Right ventricle myocardium superior (tissue), 1 donor: ENCODE results near the gene DKK3. TPM values are rescaled to one million over a fixed set of nuclear protein-coding genes. Genes with fewer than 3 reads are reported as not detected.

ENCODE experiments used
- ATAC-seq: fragments of 200-7000 bp; cut with Tn5 transposase; one replicate; pipeline ENCODE4 v1.9.1; 2020; ENCODE audit warnings: mild to moderate bottlenecking; ENCODE audit not compliant: poor library complexity
- DNase-seq: peaks from one replicate; pipeline ENCODE4 v3.0.0-alpha.2; 2020
- intact Hi-C: fragments of 100-400 bp; cut with DNase I; formaldehyde crosslinking; loops from one replicate; pipeline ENCODE4 v1.11.2; 2022
- total RNA-seq: library from RNA; stranded (reverse); fragmentation: NEBNext Ultra II Directional; extraction: Animal tissue kit (Norgen Biotek cat#: 25700); gene quantifications from one replicate; pipeline ENCODE4 v1.2.1, GENCODE V29; 2021
- donor health status: DM: no; HTN: yes; CAD: no; lungs with severe emphysema.

Gene DKK3
- total RNA-seq, 1 donor from 2014 or later = 520 TPM

GRCh38 chr11:12008790-12009616, 577 bp upstream of the DKK3 start:
- intact Hi-C loops = loop anchor here (5.0 kb wide), 1 partner anchor 42 kb away; no protein-coding TSS in a partner anchor
- ATAC-seq (peak; percentile 83), DNase-seq (peak; percentile 71)

GRCh38 chr11:12007230-12007593, 1.2 kb downstream of the DKK3 start:
- intact Hi-C loops = loop anchor here (5.0 kb wide), 1 partner anchor 40 kb away; no protein-coding TSS in a partner anchor
- DNase-seq (no peak), ATAC-seq (no peak)

- ATAC-seq = no peak
- intact Hi-C loops = loop anchor here (5.0 kb wide), 1 partner anchor 39 kb away; no protein-coding TSS in a partner anchor
- no peak for DNase-seq
These were observed 1.7 kb downstream of the DKK3 start for GRCh38 chr11:12006552-12007229.

- intact Hi-C loops = loop anchor here (5.0 kb wide), 1 partner anchor 38 kb away; no protein-coding TSS in a partner anchor
- DNase-seq (no peak), ATAC-seq (no peak)
These were observed 3.0 kb downstream of the DKK3 start for GRCh38 chr11:12005476-12005875.

GRCh38 chr11:12005061-12005460, 3.4 kb downstream of the DKK3 start:
- ATAC-seq = no peak
- DNase-seq = no peak
- intact Hi-C loops = loop anchor here (5.0 kb wide), 1 partner anchor 38 kb away; no protein-coding TSS in a partner anchor

- ATAC-seq = no peak
- intact Hi-C loops = no loop called here
- DNase-seq = no peak
These were observed 4.6 kb downstream of the DKK3 start for GRCh38 chr11:12003815-12004214.

- intact Hi-C loops = no loop called here
- ATAC-seq (no peak), DNase-seq (no peak)
These were observed 5.1 kb downstream of the DKK3 start for GRCh38 chr11:12003336-12003735.

GRCh38 chr11:12001186-12001585, 7.2 kb downstream of the DKK3 start:
- DNase-seq = no peak
- intact Hi-C loops = no loop called here
- no peak for ATAC-seq

- ATAC-seq (no peak), DNase-seq (no peak)
- intact Hi-C loops = no loop called here
These were observed 10.2 kb downstream of the DKK3 start for GRCh38 chr11:11998091-11998781.

GRCh38 chr11:11997049-11997322, 11.4 kb downstream of the DKK3 start:
- intact Hi-C loops = no loop called here
- ATAC-seq (no peak), DNase-seq (no peak)

GRCh38 chr11:11996321-11997048, 11.9 kb downstream of the DKK3 start:
- ATAC-seq = no peak
- intact Hi-C loops = no loop called here
- no peak for DNase-seq

- intact Hi-C loops = no loop called here
- ATAC-seq (no peak), DNase-seq (no peak)
These were observed 12.8 kb downstream of the DKK3 start for GRCh38 chr11:11995601-11996000.

GRCh38 chr11:11993839-11994238, 14.6 kb downstream of the DKK3 start:
- intact Hi-C loops = no loop called here
- DNase-seq (peak; percentile 62), ATAC-seq (peak; percentile 80)

GRCh38 chr11:11992257-11993212, 15.9 kb downstream of the DKK3 start:
- intact Hi-C loops = no loop called here
- peak; percentile 73 for ATAC-seq

GRCh38 chr11:11989774-11990744, 18.4 kb downstream of the DKK3 start:
- no peak for DNase-seq
- intact Hi-C loops = no loop called here
- no peak for ATAC-seq

More at GRCh38 chr11:11992257-11993212, 15.9 kb downstream of the DKK3 start:
- DNase-seq = no peak

GRCh38 chr11:11988681-11989261, 19.7 kb downstream of the DKK3 start:
- no peak for DNase-seq
- ATAC-seq = no peak
- intact Hi-C loops = no loop called here
